GM21447 (cell line): ENCODE data around the gene C1QTNF8.

Experiments used
- ATAC-seq: cut with Tn5 transposase; IDR thresholded peaks from one replicate; pipeline ENCODE4 v1.9.1; 2021; ENCODE audit not compliant: unreplicated experiment

The C1QTNF8 gene

DNA sequence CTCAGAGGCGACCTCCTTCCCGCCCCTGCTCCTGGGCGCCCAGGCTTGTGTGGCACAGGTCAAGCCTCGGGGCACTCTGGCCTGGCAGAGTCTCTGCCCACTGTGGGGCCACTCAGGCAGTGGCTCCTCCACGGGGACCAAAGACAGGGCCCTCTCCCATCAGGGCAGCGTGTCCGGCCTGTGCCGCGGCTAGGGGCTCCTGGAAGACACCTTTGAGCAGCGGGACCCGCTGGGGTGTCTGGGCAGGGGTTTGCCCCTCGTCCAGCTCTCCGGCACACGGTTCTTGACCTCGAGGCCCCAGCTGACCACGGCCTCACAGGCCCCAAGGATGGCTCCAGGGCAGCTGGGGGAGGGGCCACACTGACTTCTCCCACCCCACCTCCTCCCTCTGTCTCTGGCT, 48.2 kb downstream of the C1QTNF8 start:
- no peak for ATAC-seq

DNA sequence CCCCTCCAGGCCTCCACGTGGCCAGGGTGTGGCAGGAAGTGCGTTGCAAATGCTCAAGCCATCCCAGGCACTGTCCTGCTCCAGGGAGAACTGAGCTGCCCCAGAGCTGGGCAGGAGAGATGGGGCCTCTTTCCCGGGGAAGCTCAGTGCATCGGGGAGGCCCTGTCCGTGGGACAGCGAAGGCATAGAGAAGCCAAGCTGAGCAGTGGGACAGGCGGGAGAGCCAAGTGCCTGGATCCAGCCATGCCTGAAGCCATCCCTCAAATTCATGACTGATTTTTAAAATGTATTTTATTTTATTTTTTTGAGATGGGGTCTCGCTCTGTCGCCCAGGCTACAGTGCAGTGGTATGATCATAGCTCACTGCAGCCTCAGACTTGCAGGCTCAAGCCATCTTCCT, 48.9 kb downstream of the C1QTNF8 start:
- no peak for ATAC-seq

DNA sequence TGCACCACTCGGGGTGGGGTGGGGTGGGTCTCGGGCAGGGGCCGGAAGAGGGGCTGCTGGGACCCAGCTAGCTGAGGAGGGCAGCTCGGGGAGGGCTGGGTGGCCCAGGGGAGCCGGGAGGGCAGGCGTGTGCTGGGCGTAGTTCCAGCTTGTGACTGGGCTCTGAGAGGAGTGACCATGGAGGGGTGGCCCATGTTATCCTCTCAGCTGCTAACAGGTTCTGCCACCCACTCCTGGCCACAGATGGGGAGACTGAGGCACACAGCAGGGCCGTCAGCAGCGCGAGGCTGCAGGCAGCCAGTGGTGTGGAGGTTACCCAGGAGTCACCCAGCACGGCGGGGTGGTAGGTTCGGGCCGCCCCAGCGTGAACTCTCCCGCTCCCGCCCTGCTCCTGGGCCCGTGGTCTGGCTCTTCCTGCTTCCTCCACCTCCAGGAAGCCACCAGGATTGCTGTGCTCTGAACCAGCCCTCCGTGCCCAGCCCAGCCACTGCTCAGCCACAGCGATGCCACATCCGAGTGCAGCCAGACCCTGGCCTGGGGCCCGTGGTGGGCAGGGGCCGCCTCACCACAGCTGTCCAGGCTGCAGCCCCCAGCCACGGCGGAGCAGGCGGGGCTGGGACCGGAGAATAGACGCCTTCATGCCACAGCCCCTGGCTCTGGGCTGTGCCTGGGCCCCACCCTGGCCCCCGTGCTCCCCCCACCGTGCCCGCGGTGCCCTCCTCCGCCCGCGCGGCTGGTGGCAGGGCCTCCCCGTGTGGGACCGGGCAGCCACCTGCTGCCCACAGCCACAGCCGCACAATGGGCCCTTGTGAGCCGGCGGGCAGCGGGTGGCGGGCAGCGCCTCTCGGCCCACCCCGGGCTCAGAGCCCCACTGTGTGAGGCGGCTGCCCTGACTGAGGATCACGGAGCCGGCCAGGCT, 49.8 kb downstream of the C1QTNF8 start:
- no peak for ATAC-seq

DNA sequence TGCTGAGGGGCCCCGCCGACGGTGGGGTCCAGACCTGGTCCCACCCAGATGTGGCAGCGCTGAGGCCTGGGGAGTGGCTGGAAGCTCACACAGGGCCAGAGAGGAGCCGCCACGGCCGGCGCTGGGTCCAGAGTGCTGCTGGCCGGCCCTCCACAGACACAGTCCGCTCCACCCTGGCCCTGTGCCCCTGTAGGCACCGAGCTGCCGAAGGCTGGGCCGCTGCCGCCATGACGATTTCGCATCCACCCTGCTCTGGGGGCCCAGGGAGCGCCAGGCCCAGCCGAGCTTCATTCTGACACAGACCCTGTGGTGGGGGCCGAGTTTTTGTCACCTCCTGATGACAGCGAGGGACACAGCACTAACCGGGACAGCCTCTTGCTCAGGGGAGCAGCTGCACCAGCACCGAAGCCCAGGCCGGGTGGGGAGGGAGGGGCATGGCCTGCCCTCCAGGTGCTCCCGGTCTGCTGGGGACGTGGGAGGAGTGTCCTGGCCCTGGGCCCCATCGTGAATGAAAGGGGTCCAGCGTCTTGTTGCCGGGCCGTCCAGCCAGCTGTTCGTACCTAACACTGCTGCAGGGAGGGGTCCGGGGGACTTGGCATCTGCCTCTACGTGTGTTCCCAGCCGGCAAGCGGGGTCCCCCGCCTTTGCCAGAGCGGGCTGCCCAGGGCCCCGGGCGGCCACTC, 50.6 kb downstream of the C1QTNF8 start:
- no peak for ATAC-seq

DNA sequence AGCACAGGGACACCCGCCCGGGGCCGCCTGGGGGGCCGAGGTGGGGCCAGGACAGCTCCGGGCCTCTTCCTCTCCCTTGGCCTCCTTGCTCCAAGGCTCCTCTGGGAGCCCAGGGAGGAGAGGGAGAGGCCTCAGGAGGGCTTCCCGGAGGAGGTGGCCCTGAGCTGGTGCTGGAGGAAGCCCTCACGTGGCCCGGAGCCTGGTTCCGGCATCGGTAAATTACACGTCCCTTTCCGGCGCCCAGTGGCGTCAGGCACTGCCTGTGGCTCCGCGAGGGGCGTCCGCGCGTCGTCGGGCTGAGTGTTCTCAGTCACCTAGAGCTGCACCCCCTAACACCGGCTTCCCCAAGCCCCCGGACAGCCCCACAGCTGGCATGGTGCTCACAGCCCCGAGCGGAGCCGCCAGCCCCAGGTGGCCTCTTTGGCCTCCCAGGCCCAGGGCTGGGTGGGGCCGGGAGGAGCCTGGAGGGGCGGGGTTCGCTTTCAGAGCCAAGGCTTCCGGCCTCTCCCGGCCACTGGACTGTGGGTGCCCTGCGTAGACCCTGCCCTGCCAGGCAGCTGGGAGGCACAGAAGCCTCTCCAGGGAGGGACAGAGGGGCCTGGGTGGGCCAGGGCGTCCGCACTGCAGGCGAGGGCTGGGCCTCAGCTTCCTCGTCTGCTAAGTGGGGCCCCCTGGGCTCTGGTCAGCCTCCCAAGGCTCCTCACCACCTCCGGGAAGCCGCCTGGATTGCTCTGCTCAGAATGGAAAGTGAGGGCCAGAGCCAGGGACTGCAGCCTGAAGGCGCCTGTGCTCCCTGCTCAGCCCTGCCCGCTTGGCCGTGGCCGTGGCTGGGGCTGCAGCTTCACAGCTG, 51.4 kb downstream of the C1QTNF8 start:
- no peak for ATAC-seq

DNA sequence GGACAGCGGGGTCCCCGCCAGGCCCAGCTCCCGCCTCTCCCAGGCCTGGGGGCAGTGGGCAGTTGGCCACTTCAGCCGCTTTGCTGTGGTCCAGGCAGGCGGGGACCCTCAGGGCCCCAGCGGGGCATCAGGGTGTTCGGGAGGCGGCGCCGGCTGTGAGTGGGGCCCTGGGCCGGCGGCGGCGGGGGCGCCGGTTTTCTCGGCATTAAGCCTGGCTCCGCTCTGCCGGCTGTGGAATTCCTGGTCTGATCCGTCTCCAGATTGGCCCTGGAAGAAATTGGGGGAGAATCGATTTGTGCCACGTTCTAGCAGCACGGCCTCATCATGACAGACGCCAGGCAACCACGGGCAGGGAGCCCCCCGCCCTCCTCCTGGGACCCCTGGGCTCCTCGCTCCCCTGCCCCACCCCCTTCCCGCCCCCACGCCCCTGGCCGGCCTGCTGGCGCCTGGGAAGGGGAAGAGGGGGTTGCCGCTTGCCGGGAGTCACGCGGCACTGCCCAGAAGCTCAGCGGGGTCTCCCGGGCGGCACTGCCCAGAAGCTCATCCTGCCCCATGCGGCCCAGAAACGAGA, 52.1 kb downstream of the C1QTNF8 start:
- no peak for ATAC-seq

DNA sequence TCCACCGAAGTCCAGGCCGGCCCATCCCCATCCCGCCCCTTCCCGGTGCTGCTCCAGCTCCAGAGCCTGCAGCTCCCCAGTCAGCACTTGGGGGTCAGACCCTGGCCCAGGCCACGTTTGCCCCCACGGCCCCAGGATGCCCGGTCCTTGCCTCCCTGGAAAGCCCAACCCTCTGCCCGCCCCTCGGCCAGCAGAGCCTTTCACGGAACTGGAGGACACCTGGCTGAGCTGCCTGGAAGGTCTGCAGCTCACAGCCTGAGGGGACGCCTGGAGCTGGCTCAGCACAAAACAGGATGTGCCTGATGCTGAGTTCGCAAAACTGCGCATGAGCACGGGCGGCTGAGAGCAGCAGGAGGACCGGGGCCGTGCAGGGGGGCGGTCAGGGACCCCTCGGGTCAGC, 53.2 kb downstream of the C1QTNF8 start:
- no peak for ATAC-seq

DNA sequence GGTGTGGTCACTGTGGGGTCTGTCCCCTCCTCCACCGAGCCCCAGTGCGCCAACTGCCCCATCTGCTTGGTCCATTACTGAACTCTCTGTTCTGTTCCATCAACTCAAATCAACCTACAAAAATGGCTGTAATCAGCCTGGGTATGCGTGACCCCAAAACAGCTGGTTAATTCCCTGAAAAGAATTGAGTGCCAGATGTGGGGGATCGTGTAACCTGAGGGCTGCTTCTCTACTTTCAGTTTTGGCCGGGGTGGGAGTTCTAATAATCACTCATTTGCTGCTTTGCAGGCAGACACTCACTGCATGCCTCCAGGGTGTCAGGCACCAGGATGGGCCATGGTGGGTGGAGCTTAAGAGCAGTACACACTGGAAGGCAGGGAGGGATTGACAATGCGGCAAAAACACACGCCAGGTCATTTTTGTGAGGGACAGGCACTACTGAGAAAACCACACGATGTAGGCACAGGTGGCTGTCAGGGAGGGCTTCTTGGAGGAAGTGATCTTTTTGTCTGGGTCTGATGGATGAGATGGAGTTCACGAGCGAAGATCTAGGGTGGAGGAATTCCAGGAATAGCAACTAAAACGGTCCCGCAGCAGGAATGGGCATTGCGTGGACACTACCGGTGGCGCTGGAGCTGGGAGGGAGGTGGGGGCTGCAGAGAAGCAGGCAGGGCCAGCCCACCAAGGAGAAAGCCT, 53.8 kb downstream of the C1QTNF8 start:
- ATAC-seq: no peak

DNA sequence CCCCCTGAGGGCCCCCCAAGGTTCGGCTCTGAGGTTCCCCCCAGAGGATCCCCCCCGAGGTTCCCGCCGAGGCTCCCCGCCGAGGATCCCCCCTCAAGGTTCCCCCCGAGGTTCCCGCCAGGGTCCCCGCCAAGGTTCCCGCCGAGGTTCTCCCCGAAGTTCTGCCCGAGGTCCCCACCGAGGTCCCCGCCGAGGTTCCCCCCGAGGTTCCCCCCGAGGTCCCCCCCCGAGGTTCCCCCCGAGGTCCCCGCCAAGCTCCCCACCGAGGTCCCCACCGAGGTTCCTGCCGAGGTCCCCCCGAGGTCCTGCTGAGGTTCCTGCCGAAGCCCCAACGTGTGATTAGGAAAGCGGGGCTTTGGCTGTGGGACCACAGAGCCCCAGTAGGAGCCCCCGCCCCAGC, 55.7 kb downstream of the C1QTNF8 start:
- no peak for ATAC-seq

DNA sequence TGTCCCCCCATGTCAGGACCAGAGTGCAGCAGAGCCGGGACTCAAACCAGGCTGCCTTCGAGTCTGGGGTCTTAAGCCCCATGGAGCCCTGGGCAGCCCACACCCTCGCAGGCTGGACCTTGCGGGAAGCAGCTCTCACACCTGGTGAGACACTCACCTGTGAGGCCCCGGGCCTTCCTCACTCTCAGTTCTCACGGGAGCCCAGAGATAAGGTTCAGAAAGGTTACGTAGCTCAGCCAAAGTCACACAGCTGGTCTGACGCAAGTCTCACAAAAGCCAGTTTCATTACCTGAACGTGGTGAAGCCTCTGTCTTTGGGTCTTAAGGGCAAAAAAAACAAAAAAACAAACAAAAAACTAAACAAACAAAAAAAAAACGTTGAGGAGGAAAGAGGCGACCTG, 56.3 kb downstream of the C1QTNF8 start:
- no peak for ATAC-seq

DNA sequence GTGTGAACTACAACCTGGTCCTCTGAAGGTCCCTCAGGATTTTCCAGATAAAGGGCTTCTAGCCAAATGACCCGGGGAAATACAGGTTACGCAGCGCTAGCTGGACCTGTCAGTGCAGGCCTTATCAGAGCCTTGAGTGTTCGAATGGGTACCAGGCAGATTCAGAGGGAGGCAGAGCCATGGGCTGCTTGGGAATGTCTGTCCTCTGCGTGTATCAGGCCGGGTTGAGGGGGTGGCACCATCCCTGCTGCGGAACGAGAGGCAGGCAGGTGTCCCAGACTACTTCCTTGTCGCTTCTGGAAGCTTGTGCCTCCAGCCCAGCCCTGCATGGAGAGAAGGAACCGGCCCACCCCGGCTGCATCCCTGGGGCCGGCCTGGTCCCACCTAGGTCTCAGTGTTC, 57.1 kb downstream of the C1QTNF8 start:
- ATAC-seq: no peak
